GM20000 (cell line): ENCODE results near the gene MTG1.

Source experiments
- DNase-seq: peaks from one replicate; pipeline ENCODE4 v3.0.0; 2012; ENCODE audit warnings: low spot score
- TF ChIP-seq, protein P1 (sequence below): IDR thresholded peaks from 2 replicates; pipeline ENCODE4 v1.5.1; 2012; ENCODE audit warnings: mild to moderate bottlenecking, control low read depth; ENCODE audit errors: extremely low read depth, missing control alignments

The MTG1 gene

DNA sequence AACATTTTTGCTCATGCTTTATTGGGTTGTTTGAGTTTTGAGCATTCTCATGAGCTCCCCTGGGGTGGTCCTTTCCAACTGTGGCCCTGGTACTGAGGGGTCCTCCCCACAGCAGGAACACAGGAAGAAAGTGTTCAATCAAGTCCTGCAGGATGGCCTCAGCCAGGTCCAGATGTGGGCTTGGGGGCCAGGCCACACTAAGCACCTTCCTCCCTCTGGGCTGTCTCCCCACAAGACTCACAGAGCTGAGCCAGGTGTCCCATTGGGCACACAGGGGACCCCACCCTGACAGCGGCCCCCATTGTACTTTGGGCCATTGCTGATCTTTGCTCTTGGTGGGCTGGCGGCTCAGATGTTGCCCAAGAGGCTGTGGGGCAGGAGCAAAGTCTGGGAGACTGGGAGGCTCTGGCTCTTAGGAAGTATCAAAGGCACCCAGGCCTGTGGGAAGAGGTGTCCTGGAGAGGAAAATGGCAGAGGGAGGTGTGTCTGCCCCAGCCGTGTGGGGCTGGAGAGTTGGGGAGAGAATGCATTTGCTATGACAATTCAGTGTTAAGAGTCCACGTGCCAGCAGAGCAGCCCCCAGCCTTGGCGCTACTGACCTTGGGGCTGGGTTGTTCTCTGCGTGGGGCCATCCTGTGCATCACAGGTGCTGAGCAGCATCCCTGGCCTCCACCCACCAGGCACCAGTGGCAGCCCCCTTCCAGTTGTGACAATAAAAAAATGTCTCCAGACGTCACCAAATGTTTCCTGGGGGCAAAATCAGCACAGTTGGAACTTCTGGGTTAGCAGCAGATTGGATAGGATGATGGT lies 77.5 kb downstream of the MTG1 start:
- DNase-seq, result no peak
- TF ChIP-seq, protein P1, sequence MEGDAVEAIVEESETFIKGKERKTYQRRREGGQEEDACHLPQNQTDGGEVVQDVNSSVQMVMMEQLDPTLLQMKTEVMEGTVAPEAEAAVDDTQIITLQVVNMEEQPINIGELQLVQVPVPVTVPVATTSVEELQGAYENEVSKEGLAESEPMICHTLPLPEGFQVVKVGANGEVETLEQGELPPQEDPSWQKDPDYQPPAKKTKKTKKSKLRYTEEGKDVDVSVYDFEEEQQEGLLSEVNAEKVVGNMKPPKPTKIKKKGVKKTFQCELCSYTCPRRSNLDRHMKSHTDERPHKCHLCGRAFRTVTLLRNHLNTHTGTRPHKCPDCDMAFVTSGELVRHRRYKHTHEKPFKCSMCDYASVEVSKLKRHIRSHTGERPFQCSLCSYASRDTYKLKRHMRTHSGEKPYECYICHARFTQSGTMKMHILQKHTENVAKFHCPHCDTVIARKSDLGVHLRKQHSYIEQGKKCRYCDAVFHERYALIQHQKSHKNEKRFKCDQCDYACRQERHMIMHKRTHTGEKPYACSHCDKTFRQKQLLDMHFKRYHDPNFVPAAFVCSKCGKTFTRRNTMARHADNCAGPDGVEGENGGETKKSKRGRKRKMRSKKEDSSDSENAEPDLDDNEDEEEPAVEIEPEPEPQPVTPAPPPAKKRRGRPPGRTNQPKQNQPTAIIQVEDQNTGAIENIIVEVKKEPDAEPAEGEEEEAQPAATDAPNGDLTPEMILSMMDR, result no peak
